ENCODE measurements around the gene AADAC. TPM values are rescaled to one million over a fixed set of nuclear protein-coding genes. Genes with fewer than 3 reads are reported as not detected.
"Not testable (repeated sequence)": the region's sequence is repeated elsewhere in the genome, so short reads cannot be mapped to it uniquely, and the experiment has no call there.

AADAC gene
- total RNA-seq, 1 donor: 23.3 TPM

DNA sequence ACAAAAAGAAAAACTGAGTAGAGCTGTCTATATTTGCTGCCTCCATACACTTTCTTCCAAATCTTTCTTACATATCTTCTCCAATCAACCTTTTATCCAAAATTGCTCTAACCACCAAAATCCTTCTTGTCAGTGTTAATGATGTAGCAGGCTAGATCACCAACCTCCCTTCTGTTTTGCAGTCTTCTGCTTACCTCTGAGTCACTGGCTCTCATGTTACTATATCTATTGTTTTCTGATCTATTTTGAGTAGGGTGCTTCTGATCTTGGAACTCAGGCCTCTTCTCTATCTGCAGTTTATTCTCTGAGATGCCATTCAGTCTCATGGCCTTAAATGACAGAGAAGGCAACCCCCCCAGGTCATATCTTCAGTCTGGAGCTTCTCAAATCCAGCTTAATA, 26.3 kb upstream of the AADAC start:
- peak; percentile 35 for DNase-seq (ENCODE audit: low read depth)
- TF ChIP-seq, protein P1, sequence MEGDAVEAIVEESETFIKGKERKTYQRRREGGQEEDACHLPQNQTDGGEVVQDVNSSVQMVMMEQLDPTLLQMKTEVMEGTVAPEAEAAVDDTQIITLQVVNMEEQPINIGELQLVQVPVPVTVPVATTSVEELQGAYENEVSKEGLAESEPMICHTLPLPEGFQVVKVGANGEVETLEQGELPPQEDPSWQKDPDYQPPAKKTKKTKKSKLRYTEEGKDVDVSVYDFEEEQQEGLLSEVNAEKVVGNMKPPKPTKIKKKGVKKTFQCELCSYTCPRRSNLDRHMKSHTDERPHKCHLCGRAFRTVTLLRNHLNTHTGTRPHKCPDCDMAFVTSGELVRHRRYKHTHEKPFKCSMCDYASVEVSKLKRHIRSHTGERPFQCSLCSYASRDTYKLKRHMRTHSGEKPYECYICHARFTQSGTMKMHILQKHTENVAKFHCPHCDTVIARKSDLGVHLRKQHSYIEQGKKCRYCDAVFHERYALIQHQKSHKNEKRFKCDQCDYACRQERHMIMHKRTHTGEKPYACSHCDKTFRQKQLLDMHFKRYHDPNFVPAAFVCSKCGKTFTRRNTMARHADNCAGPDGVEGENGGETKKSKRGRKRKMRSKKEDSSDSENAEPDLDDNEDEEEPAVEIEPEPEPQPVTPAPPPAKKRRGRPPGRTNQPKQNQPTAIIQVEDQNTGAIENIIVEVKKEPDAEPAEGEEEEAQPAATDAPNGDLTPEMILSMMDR (IDR thresholded peaks at IDR 0.05; ENCODE audit: insufficient read depth, low read length): no peak
- no peak overlapping the region for H3K4me3 ChIP-seq (ENCODE audit: low read depth, low read length)

DNA sequence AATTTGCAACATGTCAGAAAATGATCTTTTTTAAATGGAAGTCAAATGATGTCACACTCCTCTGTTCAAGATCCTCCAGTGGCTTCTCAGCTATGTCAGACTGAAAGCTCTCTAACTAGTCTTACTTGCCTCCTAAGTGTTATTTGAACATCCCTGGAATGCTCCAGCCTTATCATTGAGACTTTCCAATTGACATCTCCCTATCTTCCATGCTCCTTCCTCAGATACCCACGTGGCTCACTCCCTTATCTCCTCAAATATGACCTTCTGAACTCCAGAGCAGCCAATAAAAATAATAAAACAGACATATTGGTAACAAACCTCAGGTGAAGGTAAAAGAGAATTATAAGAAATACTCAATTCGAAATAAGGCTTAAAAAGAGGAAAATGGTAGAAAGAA, 25.5 kb upstream of the AADAC start:
- no peak overlapping the region for H3K4me3 ChIP-seq (ENCODE audit: low read depth, low read length)
- DNase-seq (ENCODE audit: low read depth): no peak
- TF ChIP-seq, protein P1 (IDR thresholded peaks at IDR 0.05; ENCODE audit: insufficient read depth, low read length): no peak

GRCh38 chr3:151789853-151790463, 24.0 kb upstream of the AADAC start:
- H3K4me3 ChIP-seq (ENCODE audit: low read depth, low read length): no peak overlapping the region
- DNase-seq (ENCODE audit: low read depth): peak; percentile 19
- TF ChIP-seq, protein P1 (IDR thresholded peaks at IDR 0.05; ENCODE audit: insufficient read depth, low read length): no peak

DNA sequence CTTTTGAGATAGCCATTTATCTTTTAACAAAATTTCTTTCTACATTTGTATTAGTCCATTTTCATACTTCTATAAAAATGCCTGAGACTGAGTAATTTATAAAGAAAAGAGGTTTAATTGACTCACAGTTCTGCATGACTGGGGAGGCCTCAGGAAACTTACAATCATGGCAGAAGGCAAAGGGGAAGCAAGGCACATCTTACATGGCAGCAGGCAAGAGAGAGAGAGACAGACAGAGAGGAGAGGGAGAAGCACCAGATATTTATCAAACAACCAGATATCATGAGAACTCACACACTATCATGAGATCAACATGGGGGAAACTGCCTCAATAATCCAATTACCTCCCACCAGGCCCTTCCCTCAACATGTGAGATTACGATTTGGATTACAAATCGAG, 23.2 kb upstream of the AADAC start:
- H3K4me3 ChIP-seq (ENCODE audit: low read depth, low read length); DNase-seq (ENCODE audit: low read depth): not testable (repeated sequence)

GRCh38 chr3:151792411-151792810, 21.5 kb upstream of the AADAC start:
- no peak overlapping the region for H3K4me3 ChIP-seq (ENCODE audit: low read depth, low read length)
- DNase-seq (ENCODE audit: low read depth): no peak
- TF ChIP-seq, protein P1 (IDR thresholded peaks at IDR 0.05; ENCODE audit: insufficient read depth, low read length): no peak

DNA sequence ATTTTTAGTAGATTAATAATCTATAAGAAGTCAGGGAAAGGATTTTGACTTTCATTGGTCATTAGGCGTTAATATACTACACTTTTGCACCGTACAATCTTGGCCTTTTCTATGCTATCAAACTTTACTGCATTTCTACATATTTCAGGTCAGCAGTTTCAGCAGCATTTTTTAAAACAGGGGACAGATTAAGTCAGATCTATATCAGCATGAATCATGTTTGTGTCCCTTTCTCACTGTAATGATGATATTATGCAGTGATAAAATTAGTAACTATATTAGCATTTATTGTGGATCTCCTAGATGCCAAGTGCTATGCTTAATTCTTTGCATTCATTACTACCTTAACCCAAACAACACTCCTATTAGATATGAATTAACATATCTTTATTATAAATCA, 20.3 kb upstream of the AADAC start:
- TF ChIP-seq, protein P1 (IDR thresholded peaks at IDR 0.05; ENCODE audit: insufficient read depth, low read length): no peak
- H3K4me3 ChIP-seq (ENCODE audit: low read depth, low read length): no peak overlapping the region
- no peak for DNase-seq (ENCODE audit: low read depth)

DNA sequence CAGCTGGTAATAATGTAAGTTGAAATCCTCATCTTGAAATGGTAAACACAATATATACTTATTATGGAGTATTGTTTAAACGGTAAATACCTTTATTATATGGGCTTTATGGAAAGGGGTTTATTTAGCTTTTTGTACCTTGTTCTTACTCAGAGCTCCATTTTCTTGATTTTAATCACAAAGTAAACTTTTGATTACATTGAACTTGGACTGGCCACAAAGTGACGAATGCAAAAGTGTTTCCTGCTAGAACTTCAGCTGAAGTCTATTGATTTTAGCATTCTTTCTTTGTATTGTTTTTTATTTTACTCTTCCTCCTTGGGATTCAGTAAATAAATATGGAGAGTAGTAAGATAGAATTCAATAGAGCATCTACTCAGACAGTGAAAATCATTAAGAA, 19.8 kb upstream of the AADAC start:
- H3K4me3 ChIP-seq (ENCODE audit: low read depth, low read length): no peak overlapping the region
- no peak for DNase-seq (ENCODE audit: low read depth)
- TF ChIP-seq, protein P1 (IDR thresholded peaks at IDR 0.05; ENCODE audit: insufficient read depth, low read length): no peak

All from fibroblast of the aortic adventitia (primary cell).